Adrenal gland (tissue), 12 donors: Measurements from ENCODE around the gene CFTR. TPM values are rescaled to one million over a fixed set of nuclear protein-coding genes. Genes with fewer than 3 reads are reported as not detected.

Experiments used
- DNase-seq, 7 donors: peaks; one replicate each; pipeline ENCODE4 v3.0.0-alpha.2; 2019 to 2020
- H3K27ac ChIP-seq, 5 donors: fragments of 200-600 bp; sonication (generic) in 4 of 5; 1 replicate in 3 of 5; 2 replicates in 2 of 5; pipeline versions ENCODE4 v1.5.1 to v1.8.0; 2016 to 2020; ENCODE audit warnings: mild to moderate bottlenecking in 1 of 5
- H3K27me3 ChIP-seq: fragments of 200-600 bp; 2 replicates; pipeline ENCODE4 v1.8.0; 2021
- H3K36me3 ChIP-seq, 2 donors: fragments of 200-600 bp; replicated peaks in 1 of 2; 1 replicate in 1 of 2; 2 replicates in 1 of 2; pipeline versions ENCODE4 v1.5.1 to v1.8.0; 2018 to 2022
- H3K4me1 ChIP-seq, 2 donors: fragments of 200-600 bp; replicated peaks in 1 of 2; 1 replicate in 1 of 2; 2 replicates in 1 of 2; pipeline versions ENCODE4 v1.5.1 to v1.8.0; 2018 to 2021
- H3K4me3 ChIP-seq, 4 donors: fragments of 200-600 bp; sonication (generic) in 3 of 4; one replicate each; pipeline ENCODE4 v1.5.1; 2016 to 2018
- H3K9me3 ChIP-seq, 3 donors: fragments of 200-600 bp; sonication (generic) in 1 of 3; replicated peaks in 1 of 3; 1 replicate in 2 of 3; 2 replicates in 1 of 3; pipeline versions ENCODE4 v1.5.1 to v1.8.0; 2016 to 2021
- POLR2A ChIP-seq, 2 donors: fragments of 450-650 bp; IDR thresholded peaks; one replicate each; pipeline ENCODE4 v1.6.1; 2017; ENCODE audit warnings: antibody characterized with exemption in 2 of 2, mild to moderate bottlenecking in 2 of 2, moderate library complexity in 1 of 2
- WGBS, 4 donors: extraction: QIAGEN DNeasy Blood & Tissue Kit in 2 of 4; methylation state at CpG; one replicate each; pipeline versions ENCODE4 v1.1.5 to v1.1.7; 2013 to 2017; 5-methylcytosine and 5-hydroxymethylcytosine counted together
- intact Hi-C, 2 donors: fragments of 100-400 bp; cut with DNase I; formaldehyde crosslinking; loops; one replicate each; pipeline versions ENCODE4 v1.14.1 to v1.15.0; 2022 to 2023
- polyA plus RNA-seq, 3 donors: library from polyadenylated mRNA; stranded (reverse); fragments of 200-250 nt in 2 of 3; fragments of 350-450 nt in 1 of 3; fragmentation: Illumina TruSeq in 1 of 3; extraction: RNeasy Lipid Tissue Mini Kit (QIAGEN cat#74804) in 1 of 3; gene quantifications; one replicate each; pipeline ENCODE4 v1.2.3, GENCODE V29; 2013 to 2014
- total RNA-seq, 9 donors: library from RNA; depleted of rRNA in 4 of 9; stranded (reverse); fragments of >200 nt in 4 of 9; fragments of 120-200 nt in 1 of 9; fragmentation: NEBNext Ultra II Directional in 1 of 9; extraction: Animal tissue kit (Norgen Biotek cat#: 25700) in 1 of 9; gene quantifications; one replicate each; pipeline versions ENCODE4 v1.1.0 to v1.2.4, GENCODE V29; 2013 to 2023
- TF ChIP-seq, protein P1 (sequence below), 6 experiments: fragments of 450-650 bp in 4 of 6; fragments of 200-600 bp in 2 of 6; sonication (generic) in 1 of 6; IDR thresholded peaks; 1 replicate in 5 of 6; 2 replicates in 1 of 6; pipeline versions ENCODE4 v1.5.1 to v1.8.0; 2016 to 2021; ENCODE audit warnings: antibody characterized with exemption in 6 of 6, mild to moderate bottlenecking in 2 of 6, moderate library complexity in 1 of 6
- donor health status: healthy with polysubstance abuse.
- donor health status: Bipolar disorder and iron deficiency.
- donor health status: DM: yes; HTN: yes; CAD: no.
- donor health status: DM: no; HTN: no; CAD: no.
- donor health status: DM: no; HTN: no; CAD: no.
- donor health status: DM: yes; HTN: yes; CAD: no.

Gene CFTR
- total and polyA plus RNA-seq, 12 donors: 0.07 to 0.22 (median 0.08) TPM; not detected in 9

DNA sequence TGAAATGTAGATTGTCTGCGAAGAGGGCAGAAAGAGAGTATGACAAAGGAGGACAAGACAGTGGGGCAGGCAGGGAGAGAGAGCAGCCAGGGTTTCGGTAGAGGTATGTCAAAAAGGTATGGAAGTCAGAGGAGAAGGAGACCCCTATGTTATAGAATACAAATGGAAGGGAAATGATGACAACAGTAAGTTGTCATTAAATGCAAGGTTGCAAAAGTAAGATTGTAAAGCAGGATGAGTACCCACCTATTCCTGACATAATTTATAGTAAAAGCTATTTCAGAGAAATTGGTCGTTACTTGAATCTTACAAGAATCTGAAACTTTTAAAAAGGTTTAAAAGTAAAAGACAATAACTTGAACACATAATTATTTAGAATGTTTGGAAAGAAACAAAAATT is 126.3 kb downstream of the CFTR start:
- TF ChIP-seq, protein P1, sequence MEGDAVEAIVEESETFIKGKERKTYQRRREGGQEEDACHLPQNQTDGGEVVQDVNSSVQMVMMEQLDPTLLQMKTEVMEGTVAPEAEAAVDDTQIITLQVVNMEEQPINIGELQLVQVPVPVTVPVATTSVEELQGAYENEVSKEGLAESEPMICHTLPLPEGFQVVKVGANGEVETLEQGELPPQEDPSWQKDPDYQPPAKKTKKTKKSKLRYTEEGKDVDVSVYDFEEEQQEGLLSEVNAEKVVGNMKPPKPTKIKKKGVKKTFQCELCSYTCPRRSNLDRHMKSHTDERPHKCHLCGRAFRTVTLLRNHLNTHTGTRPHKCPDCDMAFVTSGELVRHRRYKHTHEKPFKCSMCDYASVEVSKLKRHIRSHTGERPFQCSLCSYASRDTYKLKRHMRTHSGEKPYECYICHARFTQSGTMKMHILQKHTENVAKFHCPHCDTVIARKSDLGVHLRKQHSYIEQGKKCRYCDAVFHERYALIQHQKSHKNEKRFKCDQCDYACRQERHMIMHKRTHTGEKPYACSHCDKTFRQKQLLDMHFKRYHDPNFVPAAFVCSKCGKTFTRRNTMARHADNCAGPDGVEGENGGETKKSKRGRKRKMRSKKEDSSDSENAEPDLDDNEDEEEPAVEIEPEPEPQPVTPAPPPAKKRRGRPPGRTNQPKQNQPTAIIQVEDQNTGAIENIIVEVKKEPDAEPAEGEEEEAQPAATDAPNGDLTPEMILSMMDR (IDR thresholded peaks at IDR 0.05): no peak
- TF ChIP-seq POLR2A (IDR thresholded peaks at IDR 0.05): no peak
- H3K27me3 ChIP-seq: no peaks in the 10 kb centered on the region
- H3K4me3 ChIP-seq: no peak overlapping the region
- no peaks in the 10 kb centered on the region for H3K4me1 ChIP-seq
- H3K27ac ChIP-seq: no peak overlapping the region
- intact Hi-C loops: no loop called here
- DNase-seq: no peak
- 69 to 78% (median 74%) methylated on average over 3 of the region's 3 CpGs for WGBS, 4 donors
- H3K9me3 ChIP-seq: no peaks in the 10 kb centered on the region
- H3K36me3 ChIP-seq: no peaks in the 10 kb centered on the region

DNA sequence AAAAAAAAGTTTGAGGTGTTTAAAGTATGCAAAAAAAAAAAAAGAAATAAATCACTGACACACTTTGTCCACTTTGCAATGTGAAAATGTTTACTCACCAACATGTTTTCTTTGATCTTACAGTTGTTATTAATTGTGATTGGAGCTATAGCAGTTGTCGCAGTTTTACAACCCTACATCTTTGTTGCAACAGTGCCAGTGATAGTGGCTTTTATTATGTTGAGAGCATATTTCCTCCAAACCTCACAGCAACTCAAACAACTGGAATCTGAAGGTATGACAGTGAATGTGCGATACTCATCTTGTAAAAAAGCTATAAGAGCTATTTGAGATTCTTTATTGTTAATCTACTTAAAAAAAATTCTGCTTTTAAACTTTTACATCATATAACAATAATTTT is 130.6 kb downstream of the CFTR start:
- H3K4me1 ChIP-seq: no peaks in the 10 kb centered on the region
- H3K27me3 ChIP-seq: no peaks in the 10 kb centered on the region
- 83 to 93% (median 88%) methylated on average over 2 of the region's 2 CpGs for WGBS, 4 donors
- H3K9me3 ChIP-seq: no peaks in the 10 kb centered on the region
- intact Hi-C loops: no loop called here
- no peaks in the 10 kb centered on the region for H3K36me3 ChIP-seq
- DNase-seq: no peak
- H3K4me3 ChIP-seq: no peak overlapping the region
- H3K27ac ChIP-seq: no peak overlapping the region
- TF ChIP-seq, protein P1 (IDR thresholded peaks at IDR 0.05): no peak
- TF ChIP-seq POLR2A (IDR thresholded peaks at IDR 0.05): no peak

DNA sequence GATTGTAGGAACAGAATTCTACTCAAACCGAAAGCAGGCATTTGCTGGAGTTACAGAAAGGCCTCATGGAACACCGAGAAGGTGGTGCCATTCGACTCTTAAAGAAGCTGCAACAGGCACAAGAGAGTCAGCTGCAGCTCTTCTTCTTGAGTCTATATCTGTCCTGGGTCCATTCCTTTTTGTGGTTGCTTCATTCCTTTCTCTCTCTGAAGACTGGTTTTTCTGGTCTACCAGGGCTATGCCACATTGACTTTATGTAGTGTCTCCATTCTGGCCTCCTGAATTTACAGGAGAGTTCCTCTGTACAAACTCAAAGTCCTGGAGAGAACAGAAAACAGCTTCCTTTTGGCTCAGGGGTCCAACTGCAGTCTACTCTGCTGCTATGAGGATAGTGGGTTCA is 132.8 kb downstream of the CFTR start:
- intact Hi-C loops: no loop called here
- Histone ChIP-seq H3K9me3 (no peaks in the 10 kb centered on the region), H3K27me3 (no peaks in the 10 kb centered on the region), H3K27ac (no peak overlapping the region), H3K4me1 (no peaks in the 10 kb centered on the region), H3K36me3 (no peaks in the 10 kb centered on the region), H3K4me3 (no peak overlapping the region)
- DNase-seq: no peak
- 64 to 82% (median 74%) methylated on average over 3 of the region's 3 CpGs for WGBS, 4 donors
- TF ChIP-seq POLR2A (IDR thresholded peaks at IDR 0.05): no peak
- TF ChIP-seq, protein P1 (IDR thresholded peaks at IDR 0.05): no peak

DNA sequence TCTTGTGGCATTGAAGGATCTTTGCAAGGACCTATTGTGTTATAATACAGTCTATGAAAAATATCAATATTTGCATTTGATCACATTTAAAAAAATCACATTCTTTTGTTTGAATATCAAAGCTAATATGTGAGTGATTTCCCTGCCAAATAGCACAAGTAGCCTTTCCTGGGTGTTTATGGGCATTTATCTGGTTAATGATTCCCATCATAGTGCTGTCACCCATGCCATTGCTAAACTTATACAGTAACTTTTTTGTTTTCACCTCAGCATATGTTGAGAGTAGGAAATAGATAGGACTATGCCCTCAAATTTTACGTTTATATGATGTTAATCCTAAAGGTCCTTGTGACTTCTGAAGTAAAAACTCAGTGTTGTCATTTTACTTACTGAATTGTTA is 136.9 kb downstream of the CFTR start:
- DNase-seq: no peak
- Histone ChIP-seq H3K4me3 (no peak overlapping the region), H3K27ac (no peak overlapping the region), H3K36me3 (no peaks in the 10 kb centered on the region), H3K9me3 (no peaks in the 10 kb centered on the region), H3K27me3 (no peaks in the 10 kb centered on the region), H3K4me1 (no peaks in the 10 kb centered on the region)
- TF ChIP-seq POLR2A (IDR thresholded peaks at IDR 0.05): no peak
- TF ChIP-seq, protein P1 (IDR thresholded peaks at IDR 0.05): no peak
- 35 to 46% (median 43%) methylated on average over 1 of the region's 1 CpG for WGBS, 4 donors
- intact Hi-C loops: no loop called here
